Astrocyte (in vitro differentiated cells and primary cell): ENCODE data around the gene LAG3. TPM values are rescaled to one million over a fixed set of nuclear protein-coding genes. Genes with fewer than 3 reads are reported as not detected.

ENCODE experiments used
- DNase-seq: peaks from one replicate; pipeline ENCODE4 v3.0.0-alpha.2; 2010; ENCODE audit warnings: low read depth
- FAIRE-seq: peaks from 2 replicates; lab custom pipeline; 2011; peaks lifted over from hg19 to GRCh38; lab: Jason Lieb, UNC
- H2AFZ ChIP-seq: 2 replicates; pipeline ENCODE4 v1.6.0; 2012; ENCODE audit warnings: low read depth, low read length, inconsistent platforms
- H3K27ac ChIP-seq: 2 replicates; pipeline ENCODE4 v1.5.1; 2011; ENCODE audit warnings: low read depth, low read length, inconsistent platforms
- H3K27me3 ChIP-seq: 2 replicates; pipeline ENCODE4 v1.6.0; 2011; ENCODE audit warnings: low read length, inconsistent platforms; ENCODE audit not compliant: insufficient read depth
- H3K36me3 ChIP-seq: 2 replicates; pipeline ENCODE4 v1.5.1; 2011; ENCODE audit warnings: low read length, inconsistent platforms; ENCODE audit not compliant: insufficient read depth
- H3K4me1 ChIP-seq: 2 replicates; pipeline ENCODE4 v1.5.1; 2011; ENCODE audit warnings: low read length, inconsistent platforms; ENCODE audit not compliant: insufficient read depth
- H3K4me2 ChIP-seq: 2 replicates; pipeline ENCODE4 v1.6.0; 2012; ENCODE audit warnings: low read length, inconsistent platforms
- H3K4me3 ChIP-seq: 2 replicates; pipeline ENCODE4 v1.5.1; 2011; ENCODE audit warnings: low read depth, mild to moderate bottlenecking, low read length, inconsistent platforms; ENCODE audit not compliant: insufficient read depth
- H3K79me2 ChIP-seq: 2 replicates; pipeline ENCODE4 v1.6.0; 2012; ENCODE audit warnings: mild to moderate bottlenecking, low read length, inconsistent platforms; ENCODE audit not compliant: insufficient read depth
- H3K9ac ChIP-seq: 2 replicates; pipeline ENCODE4 v1.6.0; 2012; ENCODE audit warnings: mild to moderate bottlenecking, low read length, inconsistent platforms
- H3K9me3 ChIP-seq: 2 replicates; pipeline ENCODE4 v1.5.1; 2012; ENCODE audit warnings: low read depth, mild to moderate bottlenecking, low read length, inconsistent platforms; ENCODE audit not compliant: insufficient read depth
- H4K20me1 ChIP-seq: 2 replicates; pipeline ENCODE4 v1.6.0; 2012; ENCODE audit warnings: low read length, inconsistent platforms; ENCODE audit not compliant: insufficient read depth
- H3K27ac Mint-ChIP-seq: one replicate; pipeline ENCODE4 v1.8.0; 2021; ENCODE audit warnings: mild to moderate bottlenecking, mixed read lengths; ENCODE audit not compliant: unreplicated experiment
- H3K27me3 Mint-ChIP-seq: one replicate; pipeline ENCODE4 v1.8.0; 2021; ENCODE audit warnings: low read depth, mixed read lengths; ENCODE audit not compliant: unreplicated experiment
- H3K36me3 Mint-ChIP-seq: one replicate; pipeline ENCODE4 v1.8.0; 2021; ENCODE audit warnings: low read depth, mixed read lengths; ENCODE audit not compliant: unreplicated experiment
- H3K4me1 Mint-ChIP-seq: one replicate; pipeline ENCODE4 v1.8.0; 2021; ENCODE audit warnings: low read depth, mixed read lengths; ENCODE audit not compliant: unreplicated experiment
- H3K4me3 Mint-ChIP-seq: one replicate; pipeline ENCODE4 v1.8.0; 2021; ENCODE audit warnings: mild to moderate bottlenecking, moderate library complexity, mixed read lengths; ENCODE audit not compliant: unreplicated experiment
- H3K9me3 Mint-ChIP-seq: one replicate; pipeline ENCODE4 v1.8.0; 2021; ENCODE audit warnings: mild to moderate bottlenecking, mixed read lengths; ENCODE audit not compliant: unreplicated experiment
- CTCF ChIP-seq: IDR thresholded peaks from 2 replicates; pipeline ENCODE4 v1.5.1; 2011; ENCODE audit warnings: low read depth, mild to moderate bottlenecking, inconsistent platforms, low read length, moderate library complexity; ENCODE audit not compliant: insufficient read depth
- EZH2 ChIP-seq: IDR thresholded peaks from 2 replicates; pipeline ENCODE4 v1.6.1; 2012; ENCODE audit warnings: mild to moderate bottlenecking, low read length, inconsistent platforms; ENCODE audit not compliant: insufficient read depth
- total RNA-seq: library from RNA; stranded (reverse); gene quantifications from 2 replicates; pipeline ENCODE4 v1.2.1, GENCODE V29; 2021

LAG3 gene
- total RNA-seq, 1 donor from 2014 or later, result 2.0 TPM

DNA sequence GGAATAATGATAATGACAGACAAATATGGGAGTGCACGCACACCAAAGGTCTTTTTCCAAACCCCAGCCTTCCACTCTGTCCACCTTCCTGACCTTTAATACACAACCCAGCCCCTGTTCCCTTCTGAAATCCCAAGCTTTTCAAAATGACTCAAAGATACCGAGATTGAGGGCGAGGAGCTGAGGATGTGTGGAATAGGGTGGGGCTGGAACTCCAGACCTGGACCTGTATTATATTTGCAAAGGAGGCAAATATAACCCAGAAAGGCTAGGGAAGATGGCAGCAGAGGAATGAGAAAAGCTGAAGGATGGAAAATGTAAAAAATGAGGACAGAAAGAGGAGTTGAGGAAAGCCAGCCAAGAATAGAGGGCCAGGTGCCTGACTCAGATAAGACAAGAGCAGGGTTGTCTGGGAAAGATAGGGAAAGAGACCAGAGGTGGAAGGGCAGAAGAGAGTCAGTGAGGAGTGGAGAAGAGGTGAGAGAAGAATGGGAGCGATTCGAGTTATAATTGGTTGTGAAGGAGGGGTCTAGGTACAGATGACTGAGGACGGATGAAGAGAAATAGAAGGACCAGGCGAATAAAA is 7.2 kb upstream of the LAG3 start:
- no peak for DNase-seq
- peaks cover 12% of the 10 kb centered on the region for H3K36me3 Mint-ChIP-seq
- peaks cover 33% of the 10 kb centered on the region for H4K20me1 ChIP-seq
- peaks cover 39% of the 10 kb centered on the region for H3K4me1 ChIP-seq
- no peak for FAIRE-seq
- H3K4me3 Mint-ChIP-seq, result peak overlapping the region; percentile 80
- no peak overlapping the region for H3K4me3 ChIP-seq
- H3K79me2 ChIP-seq, result peaks cover 33% of the 10 kb centered on the region
- no peak overlapping the region for H3K9ac ChIP-seq
- H3K9me3 Mint-ChIP-seq, result no peaks in the 10 kb centered on the region
- no peaks in the 10 kb centered on the region for H3K9me3 ChIP-seq
- no peak overlapping the region for H2AFZ ChIP-seq
- H3K27me3 Mint-ChIP-seq, result peaks cover 2% of the 10 kb centered on the region
- no peaks in the 10 kb centered on the region for H3K27me3 ChIP-seq
- peak overlapping the region; percentile 70 for H3K27ac Mint-ChIP-seq
- H3K4me2 ChIP-seq, result peak overlapping the region; percentile 94
- H3K27ac ChIP-seq, result peak overlapping the region; percentile 72
- TF ChIP-seq EZH2, result no peak
- TF ChIP-seq CTCF, result no peak
- H3K4me1 Mint-ChIP-seq, result peaks cover 31% of the 10 kb centered on the region
- peaks cover 4% of the 10 kb centered on the region for H3K36me3 ChIP-seq

DNA sequence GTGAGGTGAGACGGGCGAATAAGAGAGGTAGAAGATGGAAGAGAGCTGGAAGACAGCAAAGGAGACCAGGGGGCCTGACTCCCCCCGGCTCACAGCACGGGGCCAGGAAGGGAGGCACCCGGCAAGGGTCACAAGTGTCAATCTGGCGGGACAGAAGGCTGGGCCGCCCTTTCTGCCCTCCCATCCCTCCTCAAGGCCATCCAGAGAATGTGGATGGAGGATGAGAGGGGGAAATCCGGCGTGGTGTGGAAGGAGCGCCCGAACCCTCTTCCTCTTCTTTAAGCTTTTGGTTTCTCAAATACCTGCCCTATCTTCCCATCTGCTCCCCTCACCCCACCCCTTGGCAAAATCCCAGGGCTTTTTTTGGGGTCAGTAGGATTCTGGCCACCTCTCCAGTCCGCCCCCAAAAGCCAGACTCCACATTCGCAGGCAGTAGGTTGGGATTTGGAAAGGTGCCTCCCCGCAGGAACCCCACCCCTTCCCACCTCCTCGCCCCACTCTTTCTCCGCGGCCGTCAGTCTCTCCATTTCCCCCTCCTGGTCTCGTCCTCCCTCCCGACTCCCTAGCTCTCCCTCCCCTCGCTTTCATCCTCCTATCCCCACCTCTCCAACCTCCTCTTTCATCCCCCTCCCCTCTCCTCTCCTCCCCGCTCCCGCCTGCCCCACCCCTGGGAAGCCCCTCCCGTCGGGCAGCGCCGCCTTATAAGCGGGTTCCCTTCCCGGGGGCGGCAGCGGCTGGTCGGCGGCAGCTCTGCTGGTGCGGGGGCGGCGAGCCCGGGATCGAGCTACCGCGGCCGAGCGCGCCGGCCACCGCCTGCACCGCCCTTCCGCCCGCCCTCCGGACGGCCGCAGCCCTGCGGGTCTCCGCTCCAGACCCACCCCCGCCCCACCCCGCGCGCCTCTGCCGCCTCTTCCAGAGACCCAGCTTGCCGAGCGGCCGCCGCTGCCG is 6.4 kb upstream of the LAG3 start, which contains the start of gene PTMS:
PTMS (plus strand) TSS at position 730 of the 948 bp plus-strand sequence. CDS start 343 bp downstream, outside the sequence.
- H3K27me3 ChIP-seq, result no peaks in the 10 kb centered on the region
- Mint-ChIP-seq H3K9me3 (no peaks in the 10 kb centered on the region), H3K4me1 (peaks cover 32% of the 10 kb centered on the region), H3K36me3 (peaks cover 12% of the 10 kb centered on the region), H3K4me3 (peak within 1 kb of the TSS; percentile 95), H3K27me3 (no peaks in the 10 kb centered on the region), H3K27ac (peak within 1 kb of the TSS; percentile 81)
- H3K4me1 ChIP-seq, result peaks cover 39% of the 10 kb centered on the region
- H3K9ac ChIP-seq, result peak within 1 kb of the TSS; percentile 85
- H3K4me3 ChIP-seq, result peak within 1 kb of the TSS; percentile 95
- H3K36me3 ChIP-seq, result peaks cover 6% of the 10 kb centered on the region
- peak within 1 kb of the TSS; percentile 72 for H3K27ac ChIP-seq
- no peak for FAIRE-seq
- H2AFZ ChIP-seq, result no peak within 1 kb of the TSS
- H3K79me2 ChIP-seq, result peaks cover 33% of the 10 kb centered on the region
- H3K9me3 ChIP-seq, result no peaks in the 10 kb centered on the region
- peak; percentile 96 for DNase-seq
- TF ChIP-seq EZH2 (no peak), CTCF (no peak)
- peaks cover 40% of the 10 kb centered on the region for H4K20me1 ChIP-seq
- H3K4me2 ChIP-seq, result peak within 1 kb of the TSS; percentile 94
